Measurements from ENCODE around the gene TP53BP1.

DNA sequence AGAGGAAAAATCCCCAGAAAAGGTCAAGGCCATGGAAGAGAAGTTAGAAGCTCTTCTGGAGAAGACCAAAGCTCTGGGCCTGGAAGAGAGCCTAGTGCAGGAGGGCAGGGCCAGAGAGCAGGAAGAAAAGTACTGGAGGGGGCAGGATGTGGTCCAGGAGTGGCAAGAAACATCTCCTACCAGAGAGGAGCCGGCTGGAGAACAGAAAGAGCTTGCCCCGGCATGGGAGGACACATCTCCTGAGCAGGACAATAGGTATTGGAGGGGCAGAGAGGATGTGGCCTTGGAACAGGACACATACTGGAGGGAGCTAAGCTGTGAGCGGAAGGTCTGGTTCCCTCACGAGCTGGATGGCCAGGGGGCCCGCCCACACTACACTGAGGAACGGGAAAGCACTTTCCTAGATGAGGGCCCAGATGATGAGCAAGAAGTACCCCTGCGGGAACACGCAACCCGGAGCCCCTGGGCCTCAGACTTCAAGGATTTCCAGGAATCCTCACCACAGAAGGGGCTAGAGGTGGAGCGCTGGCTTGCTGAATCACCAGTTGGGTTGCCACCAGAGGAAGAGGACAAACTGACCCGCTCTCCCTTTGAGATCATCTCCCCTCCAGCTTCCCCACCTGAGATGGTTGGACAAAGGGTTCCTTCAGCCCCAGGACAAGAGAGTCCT lies 33.4 kb upstream of the TP53BP1 start:
- TF ChIP-seq, protein P1, sequence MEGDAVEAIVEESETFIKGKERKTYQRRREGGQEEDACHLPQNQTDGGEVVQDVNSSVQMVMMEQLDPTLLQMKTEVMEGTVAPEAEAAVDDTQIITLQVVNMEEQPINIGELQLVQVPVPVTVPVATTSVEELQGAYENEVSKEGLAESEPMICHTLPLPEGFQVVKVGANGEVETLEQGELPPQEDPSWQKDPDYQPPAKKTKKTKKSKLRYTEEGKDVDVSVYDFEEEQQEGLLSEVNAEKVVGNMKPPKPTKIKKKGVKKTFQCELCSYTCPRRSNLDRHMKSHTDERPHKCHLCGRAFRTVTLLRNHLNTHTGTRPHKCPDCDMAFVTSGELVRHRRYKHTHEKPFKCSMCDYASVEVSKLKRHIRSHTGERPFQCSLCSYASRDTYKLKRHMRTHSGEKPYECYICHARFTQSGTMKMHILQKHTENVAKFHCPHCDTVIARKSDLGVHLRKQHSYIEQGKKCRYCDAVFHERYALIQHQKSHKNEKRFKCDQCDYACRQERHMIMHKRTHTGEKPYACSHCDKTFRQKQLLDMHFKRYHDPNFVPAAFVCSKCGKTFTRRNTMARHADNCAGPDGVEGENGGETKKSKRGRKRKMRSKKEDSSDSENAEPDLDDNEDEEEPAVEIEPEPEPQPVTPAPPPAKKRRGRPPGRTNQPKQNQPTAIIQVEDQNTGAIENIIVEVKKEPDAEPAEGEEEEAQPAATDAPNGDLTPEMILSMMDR (IDR thresholded peaks at IDR 0.05), result no peak
- no peak for TF ChIP-seq POLR2A (IDR thresholded peaks at IDR 0.05)
